ENCODE data around the gene EXD3.

The EXD3 gene

GRCh38 chr9:137279741-137280473 lies 143.1 kb downstream of the EXD3 start:
- H3K9me2 ChIP-seq (replicated peaks; ENCODE audit: insufficient read depth, low read length): no peaks in the 10 kb centered on the region
- TF ChIP-seq EZH2 (optimal IDR thresholded peaks at IDR 0.05; ENCODE audit: low read depth, low read length) (no peak), EZH2phosphoT487 (IDR thresholded peaks at IDR 0.05; ENCODE audit: low read length) (no peak)
- TF ChIP-seq, protein P1, sequence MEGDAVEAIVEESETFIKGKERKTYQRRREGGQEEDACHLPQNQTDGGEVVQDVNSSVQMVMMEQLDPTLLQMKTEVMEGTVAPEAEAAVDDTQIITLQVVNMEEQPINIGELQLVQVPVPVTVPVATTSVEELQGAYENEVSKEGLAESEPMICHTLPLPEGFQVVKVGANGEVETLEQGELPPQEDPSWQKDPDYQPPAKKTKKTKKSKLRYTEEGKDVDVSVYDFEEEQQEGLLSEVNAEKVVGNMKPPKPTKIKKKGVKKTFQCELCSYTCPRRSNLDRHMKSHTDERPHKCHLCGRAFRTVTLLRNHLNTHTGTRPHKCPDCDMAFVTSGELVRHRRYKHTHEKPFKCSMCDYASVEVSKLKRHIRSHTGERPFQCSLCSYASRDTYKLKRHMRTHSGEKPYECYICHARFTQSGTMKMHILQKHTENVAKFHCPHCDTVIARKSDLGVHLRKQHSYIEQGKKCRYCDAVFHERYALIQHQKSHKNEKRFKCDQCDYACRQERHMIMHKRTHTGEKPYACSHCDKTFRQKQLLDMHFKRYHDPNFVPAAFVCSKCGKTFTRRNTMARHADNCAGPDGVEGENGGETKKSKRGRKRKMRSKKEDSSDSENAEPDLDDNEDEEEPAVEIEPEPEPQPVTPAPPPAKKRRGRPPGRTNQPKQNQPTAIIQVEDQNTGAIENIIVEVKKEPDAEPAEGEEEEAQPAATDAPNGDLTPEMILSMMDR (IDR thresholded peaks at IDR 0.05; ENCODE audit: low read length): no peak
- H3K4me3 ChIP-seq (ENCODE audit: low read length): no peak overlapping the region
- H3K4me2 ChIP-seq (ENCODE audit: low read depth, low read length): no peak overlapping the region
- peaks cover 8% of the 10 kb centered on the region; the same call in 1 of the 2 replicates for H3K79me2 ChIP-seq (ENCODE audit: low read length)
- H3K27me3 ChIP-seq (replicated peaks; ENCODE audit: insufficient read depth, low read length): no peaks in the 10 kb centered on the region
- no peaks in the 10 kb centered on the region for H3K9me3 ChIP-seq (replicated peaks; ENCODE audit: insufficient read depth, low read length)
- H3F3A ChIP-seq (ENCODE audit: insufficient read depth, low read length): no peaks in the 10 kb centered on the region
- no peaks in the 10 kb centered on the region for H3K36me3 ChIP-seq (replicated peaks; ENCODE audit: insufficient read depth, low read length)
- no peaks in the 10 kb centered on the region for H4K20me1 ChIP-seq (ENCODE audit: insufficient read depth, low read length)
- no peak for DNase-seq
- H3K27ac ChIP-seq (ENCODE audit: low read length): no peak overlapping the region
- no peak overlapping the region for H3K9ac ChIP-seq (ENCODE audit: low read length)
- H3K4me1 ChIP-seq (ENCODE audit: low read length): peaks cover 3% of the 10 kb centered on the region; the same call in 1 of the 2 replicates
- H2AFZ ChIP-seq (ENCODE audit: low read length): no peak overlapping the region

GRCh38 chr9:137278721-137279711 lies 143.9 kb downstream of the EXD3 start:
- H3K4me3 ChIP-seq (ENCODE audit: low read length): no peak overlapping the region

DNA sequence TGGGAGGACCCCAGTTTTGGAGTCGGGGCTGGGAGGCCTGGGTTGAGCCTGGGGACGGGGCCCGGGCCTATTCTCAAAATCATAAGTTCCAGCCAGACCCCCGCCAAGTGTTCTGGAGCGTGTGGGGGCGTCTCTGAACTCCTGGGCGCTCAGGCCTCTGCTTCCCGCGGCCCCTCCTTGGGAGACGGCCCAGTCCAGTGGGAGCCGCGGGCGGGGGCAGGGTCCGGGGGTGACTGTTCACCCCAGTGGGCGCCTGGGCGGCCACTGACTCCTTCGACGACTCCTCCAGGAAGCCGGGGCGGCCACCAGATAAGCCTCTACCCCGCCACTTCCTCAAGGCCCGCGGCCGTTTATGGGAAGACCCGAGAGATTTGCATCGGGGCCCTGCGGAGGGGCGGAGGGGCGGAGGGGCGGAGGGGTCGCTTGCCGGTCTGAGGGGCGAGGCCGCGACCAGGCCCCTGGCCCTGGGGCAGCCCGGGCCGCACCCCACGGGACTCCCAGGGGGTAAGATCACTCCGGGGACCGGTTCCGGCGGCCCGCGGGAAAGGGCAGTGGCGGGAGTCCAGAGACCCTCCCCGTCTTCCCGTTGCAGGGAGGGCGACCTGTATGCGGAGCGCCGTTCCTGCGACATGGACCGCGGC lies 144.8 kb downstream of the EXD3 start:
- no peaks in the 10 kb centered on the region for H3K9me2 ChIP-seq (replicated peaks; ENCODE audit: insufficient read depth, low read length)
- peak overlapping the region; percentile 79 for H3K4me2 ChIP-seq (ENCODE audit: low read depth, low read length)
- peak overlapping the region; percentile 74 for H3K4me3 ChIP-seq (ENCODE audit: low read length)
- TF ChIP-seq, protein P1 (IDR thresholded peaks at IDR 0.05; ENCODE audit: low read length): no peak
- TF ChIP-seq EZH2phosphoT487 (IDR thresholded peaks at IDR 0.05; ENCODE audit: low read length) (no peak), EZH2 (optimal IDR thresholded peaks at IDR 0.05; ENCODE audit: low read depth, low read length) (no peak)
- peak overlapping the region; percentile 75 for H2AFZ ChIP-seq (ENCODE audit: low read length)
- H3K9ac ChIP-seq (ENCODE audit: low read length): peak overlapping the region; percentile 70; the same call in 1 of the 2 replicates
- H3F3A ChIP-seq (ENCODE audit: insufficient read depth, low read length): no peaks in the 10 kb centered on the region
- DNase-seq: no peak
- peaks cover 3% of the 10 kb centered on the region; the same call in 1 of the 2 replicates for H3K4me1 ChIP-seq (ENCODE audit: low read length)
- no peaks in the 10 kb centered on the region for H3K9me3 ChIP-seq (replicated peaks; ENCODE audit: insufficient read depth, low read length)
- H3K36me3 ChIP-seq (replicated peaks; ENCODE audit: insufficient read depth, low read length): no peaks in the 10 kb centered on the region
- H3K27ac ChIP-seq (ENCODE audit: low read length): no peak overlapping the region; the same call in 1 of the 2 replicates
- no peaks in the 10 kb centered on the region for H4K20me1 ChIP-seq (ENCODE audit: insufficient read depth, low read length)
- no peaks in the 10 kb centered on the region for H3K27me3 ChIP-seq (replicated peaks; ENCODE audit: insufficient read depth, low read length)
- H3K79me2 ChIP-seq (ENCODE audit: low read length): peaks cover 8% of the 10 kb centered on the region; the same call in 1 of the 2 replicates

More at GRCh38 chr9:137278721-137279711, 143.9 kb downstream of the EXD3 start:
- no peaks in the 10 kb centered on the region for H3K9me2 ChIP-seq (replicated peaks; ENCODE audit: insufficient read depth, low read length)
- no peak for DNase-seq
- TF ChIP-seq EZH2 (optimal IDR thresholded peaks at IDR 0.05; ENCODE audit: low read depth, low read length) (no peak), EZH2phosphoT487 (IDR thresholded peaks at IDR 0.05; ENCODE audit: low read length) (no peak)
- H3K4me2 ChIP-seq (ENCODE audit: low read depth, low read length): no peak overlapping the region
- H3K27me3 ChIP-seq (replicated peaks; ENCODE audit: insufficient read depth, low read length): no peaks in the 10 kb centered on the region
- H3K36me3 ChIP-seq (replicated peaks; ENCODE audit: insufficient read depth, low read length): no peaks in the 10 kb centered on the region
- H3K9me3 ChIP-seq (replicated peaks; ENCODE audit: insufficient read depth, low read length): no peaks in the 10 kb centered on the region
- H3K4me1 ChIP-seq (ENCODE audit: low read length): peaks cover 3% of the 10 kb centered on the region; the same call in 1 of the 2 replicates
- H3K27ac ChIP-seq (ENCODE audit: low read length): no peak overlapping the region
- H2AFZ ChIP-seq (ENCODE audit: low read length): no peak overlapping the region
- peaks cover 8% of the 10 kb centered on the region; the same call in 1 of the 2 replicates for H3K79me2 ChIP-seq (ENCODE audit: low read length)
- no peaks in the 10 kb centered on the region for H4K20me1 ChIP-seq (ENCODE audit: insufficient read depth, low read length)
- no peak overlapping the region for H3K9ac ChIP-seq (ENCODE audit: low read length)
- no peaks in the 10 kb centered on the region for H3F3A ChIP-seq (ENCODE audit: insufficient read depth, low read length)
